22Rv1 (cell line): ENCODE measurements around the gene NXPE1.

Source experiments
- H3K27ac ChIP-seq: fragments of 450-650 bp; 2 replicates; pipeline ENCODE4 v1.5.1; 2017
- ZFX ChIP-seq: fragments of 450-650 bp; IDR thresholded peaks from 2 replicates; pipeline ENCODE4 v1.6.1; 2017; ENCODE audit warnings: antibody characterized with exemption, borderline replicate concordance
- TF ChIP-seq, protein P1 (sequence below): fragments of 450-650 bp; IDR thresholded peaks from 2 replicates; pipeline ENCODE4 v1.5.1; 2017; ENCODE audit warnings: mild to moderate bottlenecking

The NXPE1 gene

DNA sequence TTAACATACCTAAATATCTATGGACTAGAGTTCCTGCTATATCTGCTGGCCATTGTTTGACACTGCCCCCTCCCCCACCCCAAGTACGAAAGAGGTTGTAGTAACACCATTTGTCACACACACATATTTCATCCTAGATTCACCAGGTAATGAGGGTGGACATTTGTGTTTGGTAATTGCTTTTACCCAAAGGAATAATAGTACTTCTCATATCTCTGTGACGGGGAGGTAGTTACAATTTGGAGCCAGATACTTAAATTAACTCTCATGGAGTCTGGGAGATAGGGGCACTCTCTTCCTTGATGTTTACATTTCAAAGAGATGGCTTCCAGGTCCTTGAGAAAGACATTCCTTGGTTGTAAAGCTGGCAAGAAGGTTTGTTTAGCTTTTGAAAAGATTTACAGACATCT, 81.7 kb downstream of the NXPE1 start:
- H3K27ac ChIP-seq = no peak overlapping the region
- TF ChIP-seq, protein P1, sequence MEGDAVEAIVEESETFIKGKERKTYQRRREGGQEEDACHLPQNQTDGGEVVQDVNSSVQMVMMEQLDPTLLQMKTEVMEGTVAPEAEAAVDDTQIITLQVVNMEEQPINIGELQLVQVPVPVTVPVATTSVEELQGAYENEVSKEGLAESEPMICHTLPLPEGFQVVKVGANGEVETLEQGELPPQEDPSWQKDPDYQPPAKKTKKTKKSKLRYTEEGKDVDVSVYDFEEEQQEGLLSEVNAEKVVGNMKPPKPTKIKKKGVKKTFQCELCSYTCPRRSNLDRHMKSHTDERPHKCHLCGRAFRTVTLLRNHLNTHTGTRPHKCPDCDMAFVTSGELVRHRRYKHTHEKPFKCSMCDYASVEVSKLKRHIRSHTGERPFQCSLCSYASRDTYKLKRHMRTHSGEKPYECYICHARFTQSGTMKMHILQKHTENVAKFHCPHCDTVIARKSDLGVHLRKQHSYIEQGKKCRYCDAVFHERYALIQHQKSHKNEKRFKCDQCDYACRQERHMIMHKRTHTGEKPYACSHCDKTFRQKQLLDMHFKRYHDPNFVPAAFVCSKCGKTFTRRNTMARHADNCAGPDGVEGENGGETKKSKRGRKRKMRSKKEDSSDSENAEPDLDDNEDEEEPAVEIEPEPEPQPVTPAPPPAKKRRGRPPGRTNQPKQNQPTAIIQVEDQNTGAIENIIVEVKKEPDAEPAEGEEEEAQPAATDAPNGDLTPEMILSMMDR = no peak
- TF ChIP-seq ZFX = no peak

DNA sequence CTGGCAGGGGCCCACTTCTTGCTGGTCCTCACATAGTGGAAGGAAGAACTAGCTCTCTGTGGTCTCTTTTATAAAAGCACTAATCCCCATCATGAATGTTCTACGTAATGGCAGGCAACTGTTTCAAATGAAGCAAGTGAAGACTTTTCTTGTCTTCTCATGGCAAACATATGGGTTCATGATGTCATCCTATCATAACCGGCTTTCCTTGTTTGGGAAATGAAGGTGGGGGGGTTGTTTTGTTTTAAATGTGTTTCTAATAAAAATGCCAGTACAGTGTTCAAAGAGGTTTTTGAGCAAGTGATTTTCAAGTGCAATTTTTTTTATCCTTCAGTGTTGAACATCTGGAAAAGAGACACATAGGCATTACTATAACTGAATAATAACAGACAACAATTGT, 87.0 kb downstream of the NXPE1 start:
- no peak for TF ChIP-seq ZFX
- TF ChIP-seq, protein P1 = no peak
- H3K27ac ChIP-seq = no peak overlapping the region
